Stimulated activated CD8-positive, alpha-beta memory T cell treated with anti-CD3 and anti-CD28 coated beads, Interleukin-15, amount 100 ng/mL, for 24 hours (primary cell): Measurements from ENCODE around the gene TSPAN5.
"Not testable (repeated sequence)": the region's sequence is repeated elsewhere in the genome, so short reads cannot be mapped to it uniquely, and the experiment has no call there.

Experiments used
- DNase-seq: peaks from one replicate; pipeline ENCODE4 v3.0.0-alpha.2; 2020; ENCODE audit warnings: low read depth

The TSPAN5 gene

DNA sequence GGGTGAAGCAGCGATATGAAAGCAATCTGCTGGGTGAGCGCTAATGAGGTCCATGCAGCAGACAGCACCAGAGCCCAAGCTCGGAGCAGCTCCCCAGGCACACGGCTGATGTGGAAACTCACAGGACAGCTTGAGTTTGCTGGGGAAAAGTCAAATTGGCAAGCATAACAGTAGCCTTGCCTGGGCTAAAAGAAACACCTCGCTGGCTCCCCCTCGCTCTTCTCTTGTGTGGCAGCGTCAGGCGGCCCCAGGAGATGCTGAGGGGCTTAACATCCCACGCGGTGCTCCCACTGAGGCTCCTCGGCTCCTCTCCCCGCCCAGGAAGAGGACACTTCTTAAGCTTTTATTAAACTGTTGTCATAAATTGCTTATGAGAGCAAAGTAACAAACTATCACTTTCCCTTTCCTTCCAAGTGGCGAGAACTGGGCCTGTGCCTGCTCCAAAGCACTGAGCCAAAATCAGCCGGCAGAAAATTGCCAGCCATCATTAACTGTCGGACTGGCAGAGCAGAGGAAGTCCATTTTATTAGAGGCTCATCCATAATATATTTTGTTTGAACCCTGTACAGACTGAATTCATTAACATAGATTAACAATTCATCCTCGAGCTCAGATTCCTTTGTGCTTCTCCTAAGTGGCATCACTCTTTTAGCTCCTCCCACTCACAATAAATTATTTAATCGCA lies 111.4 kb downstream of the TSPAN5 start:
- no peak for DNase-seq

DNA sequence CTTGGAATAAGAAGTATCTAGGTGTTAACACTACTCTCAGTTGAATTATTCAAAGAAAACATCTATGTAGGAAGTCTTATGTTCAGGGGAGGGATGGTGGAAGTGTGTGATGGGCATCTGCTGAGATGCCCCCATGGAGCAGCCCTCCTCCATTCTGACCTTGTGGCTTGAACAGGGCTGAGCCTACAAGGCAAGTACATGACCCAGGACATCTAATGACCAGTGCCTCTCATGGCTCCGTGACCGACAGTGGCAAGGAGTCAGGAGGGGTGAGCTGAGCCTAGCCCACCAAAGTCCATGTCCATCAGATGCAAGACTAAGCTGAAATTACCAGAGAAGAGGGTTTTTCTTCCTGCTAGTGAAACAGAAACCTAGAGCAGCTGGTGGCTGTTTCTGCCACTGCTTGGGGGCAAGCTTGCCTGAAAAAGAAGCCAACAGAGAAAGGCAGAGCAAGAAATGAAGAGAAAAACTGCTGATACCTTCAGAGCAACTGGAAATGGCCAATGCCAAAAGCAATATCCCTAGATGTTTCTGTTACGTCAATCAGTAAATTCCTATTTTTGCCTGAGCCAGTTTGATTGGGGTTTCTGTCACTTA lies 113.5 kb downstream of the TSPAN5 start:
- DNase-seq = no peak

DNA sequence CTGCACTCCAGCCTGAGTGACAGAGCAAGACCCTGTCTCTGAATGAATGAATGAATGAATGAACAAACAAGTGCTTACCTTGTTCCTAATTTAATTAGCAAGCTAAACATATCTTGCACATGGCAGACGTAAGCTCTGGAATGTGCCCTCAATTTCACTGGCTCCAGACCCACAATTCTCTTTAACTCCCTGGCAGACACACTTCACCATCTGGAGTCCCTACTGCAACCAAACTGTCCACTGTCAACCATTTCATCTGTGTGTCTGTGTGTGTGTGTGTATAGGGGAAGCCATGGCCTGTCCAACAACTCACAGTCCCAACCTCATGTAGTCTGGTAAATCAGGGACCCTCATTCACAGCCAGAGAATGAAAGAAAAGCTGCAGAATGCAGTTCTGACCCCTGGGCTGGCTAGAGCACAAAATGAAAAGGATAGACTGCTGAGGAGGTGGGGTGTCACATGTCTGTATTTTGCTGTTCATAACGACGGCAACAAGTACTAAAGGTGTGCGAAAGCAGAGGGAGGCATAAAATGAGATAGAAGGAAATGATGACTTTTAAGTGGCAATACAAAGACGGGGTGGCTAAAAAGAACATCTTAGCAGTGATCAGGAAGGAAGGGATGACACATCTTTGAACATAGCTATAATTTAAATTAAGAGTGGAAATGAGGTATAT lies 114.1 kb downstream of the TSPAN5 start:
- no peak for DNase-seq

DNA sequence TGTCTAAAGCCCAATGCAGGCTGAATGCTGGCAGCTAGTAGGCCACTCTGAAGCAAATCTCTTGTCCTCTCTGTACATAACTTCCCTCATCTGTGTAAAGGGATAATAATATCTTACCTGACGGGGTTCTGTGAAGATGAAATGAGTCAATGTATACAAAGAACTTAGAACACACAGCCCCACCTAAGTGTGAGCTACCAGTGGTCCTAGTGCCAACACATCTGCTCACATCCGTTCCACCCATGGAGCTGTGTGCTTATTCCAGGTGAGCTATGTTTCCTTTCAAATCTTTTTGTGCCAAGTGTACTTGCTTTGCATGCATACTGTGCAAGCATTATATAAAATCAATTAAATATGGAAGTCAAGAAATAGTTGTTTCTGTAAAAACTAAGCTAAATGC lies 116.4 kb downstream of the TSPAN5 start:
- no peak for DNase-seq

DNA sequence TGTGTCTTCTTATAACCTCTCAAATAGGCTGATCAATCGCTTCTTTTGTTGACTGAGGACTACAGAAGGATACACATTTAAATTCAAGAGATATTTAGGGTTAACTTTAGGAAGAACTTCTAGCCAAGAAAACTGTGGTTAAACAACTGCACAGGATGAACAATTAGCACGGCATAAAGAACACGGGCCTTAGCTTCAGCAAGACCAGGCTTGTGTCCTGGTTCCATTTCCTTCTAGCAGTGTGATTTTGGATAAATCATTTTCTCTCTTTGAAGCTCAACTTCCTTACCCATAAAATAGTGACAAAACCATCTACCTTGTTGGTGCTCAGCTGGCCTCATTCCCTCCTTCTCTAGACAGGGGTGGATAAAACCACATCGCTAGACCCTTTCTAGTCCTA lies 117.6 kb downstream of the TSPAN5 start:
- no peak for DNase-seq

DNA sequence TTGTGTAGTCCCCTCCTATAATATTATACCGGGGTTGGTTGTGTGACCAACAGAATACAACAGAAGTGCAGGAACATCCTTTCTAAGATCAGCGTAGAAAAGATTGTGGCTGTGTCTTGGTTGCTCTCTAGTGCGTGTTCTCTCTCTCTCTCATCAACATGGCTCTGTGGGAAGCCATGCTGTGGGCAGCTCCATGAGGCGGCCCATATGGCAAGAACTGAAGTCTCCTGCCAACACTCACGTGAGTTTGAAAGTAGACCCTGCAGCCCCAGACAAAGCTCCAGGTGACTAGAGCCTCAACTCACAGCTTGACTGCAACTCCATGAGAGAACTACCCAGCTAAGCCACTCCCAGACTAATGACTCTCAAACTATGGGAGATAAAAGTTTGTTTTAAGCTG lies 118.7 kb downstream of the TSPAN5 start:
- no peak for DNase-seq

DNA sequence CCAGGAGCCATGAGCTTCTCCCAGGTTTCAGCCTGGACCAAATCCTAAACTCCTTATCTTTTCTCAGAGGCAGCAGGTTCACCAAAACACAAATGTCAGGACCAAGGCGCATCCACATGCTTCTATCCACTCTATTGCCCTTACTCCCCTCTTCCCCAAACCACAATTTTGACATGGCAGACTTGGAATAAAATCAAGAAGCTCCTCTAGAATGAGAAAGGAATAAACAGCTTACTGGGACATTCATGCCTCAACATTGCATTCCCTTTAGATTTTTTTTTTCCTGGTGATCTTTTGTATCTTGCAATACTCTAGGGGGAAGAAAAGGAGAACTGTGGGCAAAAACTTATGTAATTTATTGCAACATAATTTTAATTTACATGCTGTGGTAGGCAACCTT lies 119.1 kb downstream of the TSPAN5 start:
- DNase-seq = no peak

DNA sequence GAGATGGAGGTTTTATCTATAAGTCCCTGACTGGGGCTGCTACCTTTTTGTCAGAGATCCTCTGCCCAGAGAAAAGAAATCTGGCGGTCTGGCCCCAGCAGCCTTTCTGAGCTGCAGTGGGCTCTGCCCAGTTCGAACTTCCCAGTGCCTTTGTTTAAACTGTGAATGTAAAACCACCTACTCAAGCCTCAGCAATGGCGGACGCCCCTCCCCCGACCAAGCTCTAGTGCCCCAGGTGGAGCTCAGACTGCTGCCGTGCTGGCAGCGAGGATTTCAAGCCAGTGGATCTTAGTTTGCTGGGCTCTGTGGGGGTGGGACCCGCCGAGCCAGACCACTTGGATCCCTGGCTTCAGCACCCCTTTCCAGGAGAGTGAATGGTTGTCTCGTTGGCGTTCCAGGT lies 121.8 kb downstream of the TSPAN5 start:
- DNase-seq = no peak

DNA sequence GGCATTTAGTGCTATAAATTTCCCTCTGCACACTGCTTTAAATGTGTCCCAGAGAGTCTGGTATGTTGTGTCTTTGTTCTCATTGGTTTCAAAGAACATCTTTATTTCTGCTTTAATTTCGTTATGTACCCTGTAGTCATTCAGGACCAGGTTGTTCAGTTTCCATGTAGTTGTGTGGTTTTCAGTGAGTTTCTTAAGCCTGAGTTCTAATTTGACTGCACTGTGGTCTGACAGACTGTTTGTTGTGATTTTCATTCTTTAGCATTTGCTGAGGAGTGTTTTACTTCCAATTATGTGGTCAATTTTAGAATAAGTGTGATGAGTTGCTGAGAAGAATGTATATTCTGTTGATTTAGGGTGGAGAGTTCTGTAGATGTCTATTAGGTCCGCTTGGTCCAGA lies 124.3 kb downstream of the TSPAN5 start:
- not testable (repeated sequence) for DNase-seq

DNA sequence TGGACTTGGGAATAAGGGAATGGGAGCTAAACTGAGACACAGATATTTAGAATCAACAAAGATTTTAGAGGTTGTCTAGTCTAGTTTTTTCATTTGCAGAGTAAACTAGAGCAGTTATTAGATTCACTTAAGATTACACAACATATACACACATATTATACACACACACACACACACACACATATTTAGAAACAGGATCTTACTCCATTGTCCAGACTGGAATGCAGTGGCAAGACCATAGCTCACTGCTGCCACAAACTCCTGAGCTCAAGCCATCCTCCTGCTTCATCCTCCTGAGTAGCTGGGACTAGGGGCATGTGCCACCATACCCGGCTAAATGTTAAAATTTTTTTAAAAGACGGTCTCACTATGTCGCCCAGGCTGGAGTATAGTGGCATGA lies 127.8 kb downstream of the TSPAN5 start:
- no peak for DNase-seq

DNA sequence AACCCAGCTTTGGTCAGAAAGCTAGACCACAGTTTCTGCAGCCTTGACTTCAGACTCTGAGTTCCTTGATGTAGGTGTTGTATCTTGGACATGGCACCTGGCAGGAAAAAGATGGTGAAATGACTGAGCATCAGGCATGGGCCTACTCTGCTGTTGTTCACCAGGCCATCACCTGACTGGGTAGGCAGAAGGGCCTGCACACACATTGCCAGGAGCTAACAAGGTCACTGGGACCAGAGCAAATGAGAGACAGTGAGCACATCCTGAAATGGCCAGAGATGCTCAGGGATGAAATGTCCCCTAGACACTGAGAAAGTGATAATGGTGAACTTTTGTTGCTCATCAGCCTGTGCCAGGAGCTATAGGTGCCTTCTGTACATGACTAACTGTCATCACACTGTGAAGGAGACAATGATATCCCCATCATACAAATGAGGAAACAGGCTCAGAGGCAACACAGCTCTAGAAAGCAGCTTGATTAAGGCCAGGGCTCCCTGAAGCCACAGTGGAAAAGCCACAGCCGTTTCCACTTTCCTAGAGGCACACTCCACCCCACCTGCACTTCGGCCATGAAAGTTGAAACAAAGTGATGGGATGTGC lies 128.3 kb downstream of the TSPAN5 start:
- DNase-seq = no peak

DNA sequence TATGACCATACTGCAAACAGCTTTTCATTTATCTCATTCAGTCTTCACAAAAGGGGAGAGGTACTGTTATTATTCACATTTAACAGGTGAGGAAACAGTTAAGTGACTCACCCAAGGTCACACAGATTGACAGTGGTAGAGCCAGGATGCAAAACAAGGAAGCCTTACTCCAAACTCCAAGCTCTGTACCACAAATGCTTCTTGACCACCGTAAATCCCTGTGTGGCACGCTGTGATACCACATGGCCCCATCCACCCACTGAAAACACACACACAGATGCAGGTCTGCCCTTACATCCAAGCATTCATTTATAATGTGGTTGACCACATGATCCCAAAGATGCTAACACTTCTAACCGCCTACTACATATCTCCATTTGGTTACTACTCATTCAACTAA lies 129.5 kb downstream of the TSPAN5 start:
- no peak for DNase-seq

DNA sequence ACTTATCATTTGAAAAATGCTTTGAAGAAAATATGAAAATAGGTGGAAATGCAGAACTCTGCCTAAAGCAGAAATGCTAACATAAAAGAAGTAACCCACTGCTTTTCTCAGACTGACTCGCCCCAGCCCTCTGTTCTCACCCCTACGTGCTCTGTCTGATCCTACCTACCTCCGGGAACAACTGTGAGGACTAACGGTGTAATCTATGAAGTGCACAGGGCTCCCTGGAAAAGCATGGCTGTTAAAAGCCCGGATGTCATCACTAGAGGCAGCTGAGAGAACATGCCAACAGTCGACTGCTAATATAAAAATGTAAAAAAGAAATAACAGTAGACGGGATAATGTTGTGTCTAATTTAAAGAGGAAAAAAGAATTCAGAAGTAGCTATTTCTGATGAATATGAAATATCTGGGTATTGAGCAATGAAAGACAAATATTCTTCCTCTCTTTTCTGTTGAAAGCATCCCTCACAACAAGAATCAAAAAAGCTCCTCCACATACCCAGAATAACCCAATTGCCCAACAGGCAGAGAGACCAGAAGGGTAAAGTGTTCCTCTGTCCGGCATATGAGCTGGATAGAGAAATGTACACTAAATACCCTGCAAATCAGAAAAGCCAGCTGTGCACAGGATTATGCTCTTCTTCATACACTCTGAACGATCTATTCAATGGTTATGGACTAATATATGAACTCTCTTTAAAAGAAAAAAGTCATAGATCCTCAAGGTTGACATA lies 130.7 kb downstream of the TSPAN5 start:
- DNase-seq = no peak

DNA sequence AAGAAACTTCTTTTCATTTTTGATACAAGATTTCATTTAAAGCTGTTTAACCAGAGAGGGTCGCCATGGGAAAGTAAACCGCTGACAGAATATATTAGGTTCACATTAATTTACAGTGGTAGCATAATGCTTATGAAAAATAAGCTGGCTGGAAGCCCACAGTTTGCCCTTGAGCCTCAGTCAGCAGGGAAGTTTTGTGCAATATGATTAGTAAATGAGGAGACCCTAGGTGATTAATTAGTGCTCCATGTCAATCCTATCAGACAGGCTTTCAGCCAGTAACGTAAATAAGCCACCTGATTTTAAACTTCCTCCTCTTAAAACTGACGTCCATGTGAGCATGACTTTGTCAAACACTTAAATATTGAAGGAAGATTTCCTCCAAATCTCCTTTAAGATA lies 134.2 kb downstream of the TSPAN5 start:
- no peak for DNase-seq

DNA sequence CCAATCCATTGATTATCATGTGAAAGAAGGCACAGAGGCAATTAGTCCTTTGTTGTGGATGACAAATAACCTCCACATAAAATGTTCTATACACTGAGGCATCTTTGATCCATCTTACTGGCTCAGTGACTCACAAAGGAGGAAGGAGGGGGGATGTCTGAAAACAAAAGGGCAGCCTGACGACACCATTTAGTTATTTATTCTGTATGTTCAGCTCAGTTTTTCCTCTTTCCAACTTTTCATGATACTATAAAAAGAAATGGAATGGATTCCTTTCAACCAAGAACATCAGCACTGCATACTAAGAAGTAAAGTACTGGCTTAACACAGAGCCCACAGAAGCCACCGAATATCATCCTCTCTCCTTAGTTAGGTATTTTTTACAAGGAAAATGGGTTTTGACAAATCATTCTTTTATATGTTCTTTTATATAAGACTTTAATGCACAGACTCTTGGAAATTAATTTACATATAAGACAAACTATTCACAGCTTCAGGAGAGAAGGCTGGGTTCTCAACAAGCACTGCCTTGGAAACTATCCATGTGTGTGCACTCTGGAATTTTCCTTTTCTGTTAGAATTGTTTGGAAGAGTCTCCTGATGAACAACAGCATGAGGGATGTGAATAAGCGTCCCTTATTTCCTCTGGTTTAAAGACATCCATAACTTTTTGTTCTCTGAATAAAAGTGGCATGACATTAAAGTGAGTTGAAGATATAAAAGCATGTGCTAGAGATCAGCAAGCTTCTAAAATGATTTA lies 135.6 kb downstream of the TSPAN5 start:
- no peak for DNase-seq

DNA sequence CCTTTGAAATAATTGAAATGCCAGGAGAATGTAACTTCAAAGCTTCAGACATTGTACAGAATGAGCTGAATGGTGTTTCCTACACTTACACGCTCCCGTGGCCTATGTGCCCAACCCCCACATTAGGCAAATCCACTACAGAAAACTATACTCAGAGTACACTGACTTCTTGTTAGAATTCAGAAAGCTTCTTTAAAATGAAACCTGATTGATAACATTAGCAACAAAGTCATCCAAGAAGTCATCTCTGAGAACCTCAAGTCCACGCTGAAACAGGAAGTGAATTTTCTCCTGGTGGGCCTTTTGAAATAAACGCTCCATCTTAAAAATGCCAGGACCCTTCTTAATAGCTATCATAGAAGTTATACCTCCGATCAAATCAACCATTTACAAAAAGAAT lies 136.3 kb downstream of the TSPAN5 start:
- DNase-seq = no peak

DNA sequence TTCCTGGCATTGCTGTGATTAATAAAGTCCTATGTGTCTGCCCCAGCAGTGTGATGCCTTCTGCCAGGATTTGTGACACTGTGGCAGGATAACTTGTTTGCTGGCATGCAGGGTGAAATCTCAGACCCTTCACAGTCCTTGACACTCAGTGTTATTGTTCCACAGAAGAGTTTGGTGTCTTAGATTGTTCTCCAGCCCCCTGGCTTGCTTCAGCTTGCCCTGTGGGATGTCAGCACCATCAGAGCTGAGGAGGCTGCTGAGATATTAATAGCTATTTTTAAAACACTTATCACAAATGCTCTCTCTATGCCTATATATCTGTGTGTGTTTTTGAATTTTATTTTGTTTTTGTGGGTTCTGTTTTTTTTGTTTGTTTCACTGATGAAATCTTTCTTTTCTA lies 136.9 kb downstream of the TSPAN5 start:
- no peak for DNase-seq

DNA sequence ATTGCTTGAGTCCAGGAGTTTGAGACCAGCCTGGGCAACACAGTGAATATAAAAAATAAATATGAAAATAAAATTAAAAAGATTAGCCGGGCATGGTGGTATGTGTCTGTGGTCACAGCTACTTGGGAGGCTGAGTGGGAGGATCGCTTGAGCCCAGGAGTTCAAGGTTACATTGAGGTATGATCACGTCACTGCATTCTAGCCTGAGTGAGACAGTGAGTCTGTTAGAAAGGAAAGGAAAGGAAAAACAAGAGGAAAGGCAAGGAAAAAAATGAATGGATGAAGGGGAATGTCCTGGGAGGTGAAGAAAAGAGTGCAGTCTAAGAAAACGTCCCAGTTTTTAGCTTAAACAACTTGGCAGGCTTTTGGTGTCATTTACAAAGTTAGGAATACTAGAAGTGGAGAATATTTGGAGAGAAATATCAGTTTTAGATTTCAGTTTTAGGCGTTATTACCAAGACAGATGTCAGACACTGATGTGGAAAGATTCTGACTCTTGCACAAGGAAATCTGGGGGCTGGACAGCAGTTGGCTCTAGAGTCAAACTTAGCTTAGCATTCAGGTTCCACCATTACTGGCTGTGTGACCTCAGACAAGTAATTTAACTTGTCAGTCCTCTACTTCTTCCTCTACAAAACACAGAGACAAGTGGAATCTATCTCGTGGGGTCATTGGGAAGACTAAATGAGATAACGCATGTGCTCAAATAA lies 139.0 kb downstream of the TSPAN5 start:
- DNase-seq = no peak

DNA sequence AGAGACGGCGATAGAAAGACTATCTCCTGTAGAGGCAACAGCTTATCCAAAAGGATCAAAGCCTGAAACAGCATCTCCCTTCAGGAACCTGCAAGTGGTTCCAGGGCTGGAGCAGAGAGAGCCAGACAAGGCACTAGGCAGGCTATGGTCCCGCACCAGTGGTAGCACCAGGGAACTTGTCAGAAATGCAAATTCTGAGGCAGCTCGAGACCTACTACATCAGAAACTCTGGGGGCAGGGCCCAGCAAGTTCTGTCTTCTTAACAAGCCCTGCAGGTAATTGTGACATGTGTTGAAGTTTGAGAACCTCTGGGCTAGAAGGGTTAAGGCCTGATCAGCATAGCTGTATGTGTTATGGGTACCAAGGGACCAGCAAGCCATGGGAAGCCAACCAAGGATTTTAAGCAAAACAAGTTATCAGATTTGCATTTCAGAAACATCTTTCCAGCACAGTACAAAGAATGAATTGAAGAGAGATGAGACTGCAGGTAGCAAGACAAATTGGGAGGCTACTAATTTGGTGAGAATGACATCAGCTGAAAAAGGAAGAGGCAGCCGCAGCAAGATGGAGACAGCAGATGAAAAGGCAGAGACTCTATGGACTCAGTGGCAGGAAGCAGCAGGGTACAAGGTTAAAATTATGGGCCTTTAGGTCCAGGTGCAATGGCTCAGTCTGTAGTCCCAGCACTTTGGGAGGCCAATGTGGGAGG lies 139.7 kb downstream of the TSPAN5 start:
- DNase-seq = no peak

DNA sequence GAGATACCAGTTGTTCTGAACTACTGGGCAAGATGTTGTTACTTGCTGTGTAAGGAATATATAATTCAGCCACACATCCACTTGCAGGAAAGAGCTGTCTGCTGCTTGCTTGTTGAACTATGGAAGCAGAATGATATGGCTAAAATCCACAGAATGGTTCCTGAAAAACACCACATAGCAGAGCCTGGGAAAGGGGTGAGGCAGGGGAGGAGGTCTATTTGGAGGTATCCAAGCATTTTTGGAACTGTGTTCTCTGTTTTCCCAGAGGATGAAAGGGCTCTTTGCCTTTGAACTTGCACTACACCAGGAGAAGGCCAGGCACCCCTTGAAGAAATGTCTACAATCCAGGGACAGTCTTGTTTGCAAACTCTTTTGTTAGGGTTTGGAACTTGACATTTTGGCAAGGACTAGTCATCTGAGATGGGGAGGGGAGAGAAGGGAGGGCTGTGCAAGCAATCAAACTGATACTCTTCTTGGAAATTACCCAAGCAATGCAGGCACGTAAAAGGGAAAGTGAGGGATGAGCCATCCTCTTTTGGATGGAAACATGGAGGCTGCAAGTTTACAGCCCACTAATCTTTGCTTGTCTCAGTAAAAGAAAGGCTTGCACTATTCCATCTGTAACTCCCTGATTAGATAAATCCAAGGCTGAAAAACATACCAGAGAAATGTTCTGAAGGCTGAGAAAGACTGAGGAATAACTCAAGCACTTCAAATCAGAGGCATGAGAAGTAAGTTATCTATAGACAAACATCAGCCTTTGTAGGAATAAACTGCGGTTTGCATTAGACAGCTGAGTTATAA lies 141.0 kb downstream of the TSPAN5 start:
- no peak for DNase-seq
